Right lobe of liver (tissue), 4 donors: Measurements from ENCODE around the gene GOLGA6L10.

Experiments used
- POLR2A ChIP-seq: fragments of 450-650 bp; IDR thresholded peaks from one replicate; pipeline ENCODE4 v1.6.1; 2017; ENCODE audit warnings: antibody characterized with exemption, mild to moderate bottlenecking
- TF ChIP-seq, protein P1 (sequence below), 4 donors: fragments of 200-600 bp in 3 of 4; fragments of 450-650 bp in 1 of 4; IDR thresholded peaks; one replicate each; pipeline versions ENCODE4 v1.5.1 to v1.8.0; 2016 to 2022; ENCODE audit warnings: antibody characterized with exemption in 4 of 4, mild to moderate bottlenecking in 2 of 4
- donor health status: DM: no; HTN: no; CAD: no.
- donor health status: DM: no; HTN: no; CAD: no.
- donor health status: DM: no; HTN: yes; CAD: no.

DNA sequence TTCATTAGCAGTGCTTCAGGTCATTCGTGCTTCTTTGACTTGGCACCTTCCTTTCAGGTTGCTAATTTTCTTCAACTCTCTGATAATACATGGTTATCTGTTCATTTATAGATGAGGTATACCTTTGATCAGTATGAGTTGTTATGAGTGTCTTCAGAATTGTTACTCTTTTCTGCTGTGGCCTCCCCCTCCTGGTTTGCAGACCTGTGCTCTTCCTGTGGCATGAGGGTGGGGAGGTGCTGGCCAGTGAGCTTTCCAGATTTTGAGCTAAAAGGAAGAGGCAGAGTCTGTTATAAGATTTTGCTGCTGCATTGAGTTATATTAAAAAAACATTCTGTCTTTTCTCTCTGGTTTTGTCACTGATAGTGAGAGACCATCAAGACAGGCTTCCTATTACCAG lies 49.5 kb upstream of the GOLGA6L10 start:
- TF ChIP-seq, protein P1, sequence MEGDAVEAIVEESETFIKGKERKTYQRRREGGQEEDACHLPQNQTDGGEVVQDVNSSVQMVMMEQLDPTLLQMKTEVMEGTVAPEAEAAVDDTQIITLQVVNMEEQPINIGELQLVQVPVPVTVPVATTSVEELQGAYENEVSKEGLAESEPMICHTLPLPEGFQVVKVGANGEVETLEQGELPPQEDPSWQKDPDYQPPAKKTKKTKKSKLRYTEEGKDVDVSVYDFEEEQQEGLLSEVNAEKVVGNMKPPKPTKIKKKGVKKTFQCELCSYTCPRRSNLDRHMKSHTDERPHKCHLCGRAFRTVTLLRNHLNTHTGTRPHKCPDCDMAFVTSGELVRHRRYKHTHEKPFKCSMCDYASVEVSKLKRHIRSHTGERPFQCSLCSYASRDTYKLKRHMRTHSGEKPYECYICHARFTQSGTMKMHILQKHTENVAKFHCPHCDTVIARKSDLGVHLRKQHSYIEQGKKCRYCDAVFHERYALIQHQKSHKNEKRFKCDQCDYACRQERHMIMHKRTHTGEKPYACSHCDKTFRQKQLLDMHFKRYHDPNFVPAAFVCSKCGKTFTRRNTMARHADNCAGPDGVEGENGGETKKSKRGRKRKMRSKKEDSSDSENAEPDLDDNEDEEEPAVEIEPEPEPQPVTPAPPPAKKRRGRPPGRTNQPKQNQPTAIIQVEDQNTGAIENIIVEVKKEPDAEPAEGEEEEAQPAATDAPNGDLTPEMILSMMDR (IDR thresholded peaks at IDR 0.05): no peak
- TF ChIP-seq POLR2A: no peak
